ENCODE data around the gene MOB2. TPM values are rescaled to one million over a fixed set of nuclear protein-coding genes. Genes with fewer than 3 reads are reported as not detected.

MOB2 gene
- total RNA-seq, 3 donors from 2014 or later: 54.9 to 108 (median 61.5) TPM

DNA sequence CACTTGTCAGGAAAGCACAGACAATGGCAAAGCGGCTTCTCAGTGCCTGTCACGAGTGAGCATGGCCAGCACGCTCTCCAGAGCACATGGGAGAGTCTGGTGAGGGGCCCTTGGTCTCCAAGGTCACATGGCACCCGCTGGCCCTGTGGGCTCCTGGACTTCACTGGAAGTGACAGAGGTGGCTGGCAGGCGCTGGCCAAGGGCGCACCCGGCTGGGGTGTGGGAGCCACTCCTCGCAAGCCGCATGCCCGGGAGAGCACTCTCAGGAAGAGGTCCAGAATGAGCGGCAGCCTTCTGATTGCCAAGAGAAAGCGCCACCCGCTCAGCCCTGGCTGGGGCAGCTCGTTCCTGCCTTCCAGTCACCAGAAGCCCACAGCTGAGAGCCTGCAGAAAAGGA, 17.1 kb upstream of the MOB2 start:
- TF ChIP-seq, protein P1, sequence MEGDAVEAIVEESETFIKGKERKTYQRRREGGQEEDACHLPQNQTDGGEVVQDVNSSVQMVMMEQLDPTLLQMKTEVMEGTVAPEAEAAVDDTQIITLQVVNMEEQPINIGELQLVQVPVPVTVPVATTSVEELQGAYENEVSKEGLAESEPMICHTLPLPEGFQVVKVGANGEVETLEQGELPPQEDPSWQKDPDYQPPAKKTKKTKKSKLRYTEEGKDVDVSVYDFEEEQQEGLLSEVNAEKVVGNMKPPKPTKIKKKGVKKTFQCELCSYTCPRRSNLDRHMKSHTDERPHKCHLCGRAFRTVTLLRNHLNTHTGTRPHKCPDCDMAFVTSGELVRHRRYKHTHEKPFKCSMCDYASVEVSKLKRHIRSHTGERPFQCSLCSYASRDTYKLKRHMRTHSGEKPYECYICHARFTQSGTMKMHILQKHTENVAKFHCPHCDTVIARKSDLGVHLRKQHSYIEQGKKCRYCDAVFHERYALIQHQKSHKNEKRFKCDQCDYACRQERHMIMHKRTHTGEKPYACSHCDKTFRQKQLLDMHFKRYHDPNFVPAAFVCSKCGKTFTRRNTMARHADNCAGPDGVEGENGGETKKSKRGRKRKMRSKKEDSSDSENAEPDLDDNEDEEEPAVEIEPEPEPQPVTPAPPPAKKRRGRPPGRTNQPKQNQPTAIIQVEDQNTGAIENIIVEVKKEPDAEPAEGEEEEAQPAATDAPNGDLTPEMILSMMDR (IDR thresholded peaks at IDR 0.05): no peak
- intact Hi-C loops (cut with DNase I, micrococcal nuclease): no loop called here
- Histone ChIP-seq H3K4me1 (ENCODE audit: low read depth) (peaks cover 3% of the 10 kb centered on the region), H3K4me3 (no peak overlapping the region), H3K36me3 (ENCODE audit: low read depth) (no peaks in the 10 kb centered on the region), H3K9me3 (no peaks in the 10 kb centered on the region)
- peak in 1 of 3 donors; percentile 48 for DNase-seq
- peak; percentile 45 for ATAC-seq

DNA sequence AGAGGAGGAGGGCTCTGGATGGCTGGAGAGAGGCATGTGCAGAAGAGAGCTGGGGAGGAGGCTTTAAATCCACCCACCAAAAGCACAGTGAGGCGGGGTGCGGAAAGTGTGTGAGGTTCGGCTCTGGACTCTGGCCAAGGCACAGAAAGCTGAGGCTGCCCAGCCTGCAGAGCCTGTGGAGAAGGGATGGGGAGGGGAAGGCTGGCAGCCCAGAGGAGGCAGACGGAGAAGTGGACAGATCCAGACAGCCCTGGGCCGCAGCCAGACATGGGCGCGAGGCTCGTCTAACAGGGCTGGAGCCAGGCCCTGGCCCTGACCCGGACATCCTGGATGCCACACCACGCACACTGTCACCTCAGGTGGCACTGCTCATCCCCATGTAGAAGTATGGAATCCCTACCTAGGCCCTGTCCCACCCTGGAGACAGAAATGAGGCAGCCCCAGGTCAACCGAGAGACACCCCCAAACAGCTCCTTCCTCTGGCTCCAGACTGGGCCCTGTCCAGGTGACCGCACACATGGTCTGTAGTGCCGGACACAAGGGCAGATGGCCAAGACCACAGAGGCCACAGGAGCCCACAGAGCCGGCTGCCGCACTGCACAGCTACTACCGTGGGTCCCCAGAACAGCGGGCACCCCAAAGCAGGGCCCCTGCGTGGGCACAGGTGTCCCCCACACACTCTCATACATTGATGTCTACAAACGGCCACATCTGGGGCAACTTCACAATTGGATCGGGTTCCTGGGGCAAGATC, 16.6 kb upstream of the MOB2 start:
- H3K36me3 ChIP-seq (ENCODE audit: low read depth): no peaks in the 10 kb centered on the region
- DNase-seq: peak in 1 of 3 donors; percentile 40
- TF ChIP-seq, protein P1 (IDR thresholded peaks at IDR 0.05): no peak
- peak; percentile 12 for ATAC-seq
- peaks cover 3% of the 10 kb centered on the region for H3K4me1 ChIP-seq (ENCODE audit: low read depth)
- no peak overlapping the region for H3K4me3 ChIP-seq
- intact Hi-C loops (cut with DNase I, micrococcal nuclease): no loop called here
- H3K9me3 ChIP-seq: no peaks in the 10 kb centered on the region

DNA sequence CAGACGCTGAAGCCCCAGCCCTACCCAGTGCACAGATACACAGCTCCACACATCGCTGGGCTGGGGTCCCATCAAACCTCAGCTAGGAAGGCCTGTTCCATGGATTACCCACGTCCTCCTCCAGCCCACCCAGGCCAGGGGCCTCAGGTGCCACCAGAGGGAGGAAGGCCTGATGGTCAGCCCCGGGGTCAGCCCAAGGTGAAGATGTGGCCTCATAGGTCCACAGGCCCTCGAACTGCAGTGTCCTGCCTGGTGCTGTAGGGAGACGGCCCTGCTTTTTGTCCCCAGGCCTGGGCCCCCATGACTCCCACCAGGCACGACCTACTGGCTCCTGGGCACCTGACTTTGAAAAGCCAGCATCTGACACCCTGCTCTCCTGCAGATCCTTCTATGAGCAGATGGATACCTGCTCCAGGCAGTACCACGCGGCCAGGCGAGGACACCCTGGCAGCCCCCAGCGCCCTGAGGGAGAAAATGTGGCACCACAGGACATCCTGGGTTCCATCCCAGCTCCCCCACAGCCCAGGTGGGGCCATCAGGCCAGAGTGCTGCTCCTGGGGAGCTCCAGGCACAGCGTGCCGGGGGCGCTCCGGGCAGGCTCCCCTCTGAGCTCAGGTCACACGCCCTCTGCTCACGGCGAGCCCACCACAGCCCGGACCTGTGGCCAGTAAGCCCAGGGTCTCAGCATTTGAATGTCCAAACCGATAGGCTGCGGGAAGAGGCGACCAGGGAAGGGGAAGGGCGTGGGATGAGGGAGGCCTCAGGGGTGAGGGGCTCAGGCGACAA, 15.8 kb upstream of the MOB2 start:
- Histone ChIP-seq H3K4me1 (ENCODE audit: low read depth) (peaks cover 3% of the 10 kb centered on the region), H3K36me3 (ENCODE audit: low read depth) (no peaks in the 10 kb centered on the region), H3K9me3 (no peaks in the 10 kb centered on the region), H3K4me3 (no peak overlapping the region)
- TF ChIP-seq, protein P1 (IDR thresholded peaks at IDR 0.05): no peak
- no peak for ATAC-seq
- peak in 1 of 3 donors; percentile 29 for DNase-seq
- intact Hi-C loops (cut with DNase I, micrococcal nuclease): no loop called here

DNA sequence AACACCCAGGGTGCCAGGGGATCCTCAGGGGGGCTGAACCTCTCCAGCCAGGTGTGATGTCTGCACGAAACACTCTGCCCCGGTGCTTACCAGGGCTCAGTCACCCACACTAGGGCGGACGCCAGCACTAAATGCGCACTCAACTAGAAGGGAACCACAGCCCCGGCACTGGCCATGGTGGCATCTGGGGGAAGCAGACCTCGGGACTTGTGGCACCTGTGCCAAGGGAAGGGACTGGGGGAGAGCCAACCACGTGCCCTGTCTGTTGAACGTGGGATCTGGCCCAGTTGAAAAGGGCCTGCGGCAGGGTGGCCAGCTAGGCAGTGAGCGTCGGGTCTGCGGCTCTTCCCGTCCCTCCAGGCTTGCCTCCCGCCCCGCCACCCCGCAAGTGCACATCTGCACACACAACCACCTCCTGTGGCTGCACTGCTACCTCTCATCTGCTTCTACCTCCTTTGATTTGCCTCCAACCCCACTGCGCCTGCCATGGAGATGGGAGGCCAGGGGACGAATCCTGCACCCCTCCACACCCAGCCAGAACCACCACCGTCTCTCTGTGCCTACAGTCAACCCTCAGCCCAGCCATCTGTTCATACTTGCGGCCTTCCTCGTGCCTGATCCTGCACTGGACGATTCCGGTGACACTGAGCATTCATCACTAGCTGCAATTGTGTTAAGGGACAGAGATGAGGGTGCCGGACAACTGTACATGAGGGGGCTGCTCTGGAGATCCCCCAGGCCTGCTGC, 15.0 kb upstream of the MOB2 start:
- Histone ChIP-seq H3K4me1 (ENCODE audit: low read depth) (peaks cover 3% of the 10 kb centered on the region), H3K9me3 (no peaks in the 10 kb centered on the region), H3K36me3 (ENCODE audit: low read depth) (no peaks in the 10 kb centered on the region), H3K4me3 (no peak overlapping the region)
- DNase-seq (peak in 2 of 3 donors; percentile 4 to 28), ATAC-seq (no peak)
- TF ChIP-seq, protein P1 (IDR thresholded peaks at IDR 0.05): no peak
- intact Hi-C loops (cut with DNase I, micrococcal nuclease): no loop called here
